Motor neuron (in vitro differentiated cells): ENCODE measurements around the gene IKZF3. TPM values are rescaled to one million over a fixed set of nuclear protein-coding genes. Genes with fewer than 3 reads are reported as not detected.

Source experiments
- ATAC-seq, 8 experiments: fragments of 200-7000 bp; cut with Tn5 transposase; replicated peaks in 6 of 8; 2 replicates each; pipeline ENCODE4 v1.8.0; 2021; ENCODE audit warnings: mild to moderate bottlenecking in 8 of 8, moderate library complexity in 8 of 8
- H3K27ac ChIP-seq, 2 donors: fragments of 250-450 bp; sonication (Bioruptor Pico); 2 replicates each; pipeline ENCODE4 v1.9.0; 2021; ENCODE audit warnings: antibody characterized with exemption in 2 of 2, mild to moderate bottlenecking in 2 of 2, moderate library complexity in 1 of 2
- H3K4me1 ChIP-seq, 2 donors: fragments of 250-450 bp; sonication (Bioruptor Pico); replicated peaks in 1 of 2; 2 replicates each; pipeline ENCODE4 v1.6.1; 2021; ENCODE audit warnings: antibody characterized with exemption in 2 of 2, mild to moderate bottlenecking in 2 of 2, moderate library complexity in 1 of 2
- H3K4me3 ChIP-seq, 5 donors: fragments of 250-450 bp; sonication (Bioruptor Pico); 2 replicates each; pipeline ENCODE4 v1.9.0; 2021; ENCODE audit warnings: antibody characterized with exemption in 5 of 5, mild to moderate bottlenecking in 5 of 5, moderate library complexity in 4 of 5
- WGBS, 10 experiments: fragments of 450-650 bp; shearing (Covaris generic); methylation state at CpG; one replicate each; pipeline ENCODE4 v1.0.0; 2022; 5-methylcytosine and 5-hydroxymethylcytosine counted together
- in situ Hi-C, 9 experiments: fragments of 400-800 bp; cut with MboI; loops; one replicate each; pipeline ENCODE4 v1.15.0; 2021; ENCODE audit warnings: low sequenced_read_pairs in 9 of 9, low pct_unique_long_range_greater_than_20kb in 2 of 9; ENCODE audit not compliant: unreplicated experiment in 9 of 9
- total RNA-seq, 8 experiments: library from RNA; unstranded; fragments of 300-600 nt; gene quantifications; 2 replicates each; pipeline versions ENCODE4 v1.2.3 to v1.2.4, GENCODE V29; 2022

The IKZF3 gene
- total RNA-seq, 8 experiments from 2014 or later, result under 0.01 to 1.7 (median 0.19) TPM; not detected in 1

DNA sequence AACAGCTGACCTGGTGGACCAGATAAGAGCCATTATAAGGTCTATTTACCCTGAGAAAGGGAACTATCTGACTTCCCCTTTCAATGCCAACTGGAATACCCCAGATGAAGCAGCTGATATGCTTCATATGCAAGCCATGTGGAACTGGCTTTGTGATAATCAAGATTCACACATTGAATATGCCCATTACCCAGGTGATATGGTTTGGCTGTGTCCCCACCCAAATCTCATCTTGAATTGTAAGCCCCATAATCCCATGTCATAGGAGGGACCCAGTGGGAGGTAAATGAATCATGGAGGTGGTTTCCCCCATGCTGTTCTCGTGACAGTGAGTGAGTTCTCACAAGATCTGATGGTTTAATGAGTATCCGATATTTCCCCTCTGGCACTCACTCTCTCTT is 42.1 kb downstream of the IKZF3 start:
- WGBS, 10 experiments, result 0 to 100% (median 84%) methylated on average over 1 to 2 of the region's 2 CpGs; no CpG with 5 or more reads in 4 of the 10 experiments
- ATAC-seq, result no peak
- in situ Hi-C loops, result no loop called here

DNA sequence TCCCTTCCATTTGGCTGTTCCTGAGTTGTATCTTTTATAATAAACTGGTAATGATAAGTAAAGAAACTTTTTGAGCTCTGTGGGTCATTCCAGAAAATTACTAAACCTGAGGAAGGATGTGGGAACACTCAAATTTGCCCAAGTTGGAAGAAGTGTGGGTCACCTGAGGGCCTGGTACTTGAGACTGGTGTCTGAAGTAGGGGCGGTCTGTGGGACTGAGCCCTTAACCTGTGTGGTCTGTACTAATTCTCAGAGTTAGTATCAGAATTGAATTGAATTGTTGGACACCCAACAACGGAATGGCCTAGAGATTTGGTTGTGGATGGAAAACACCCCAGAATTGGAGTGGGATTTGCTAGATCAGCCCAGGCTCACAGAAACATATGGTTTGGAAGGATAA is 43.1 kb downstream of the IKZF3 start:
- no peak for ATAC-seq
- 50 to 100% (median 80%) methylated on average over 1 to 2 of the region's 2 CpGs; no CpG with 5 or more reads in 5 of the 10 experiments for WGBS, 10 experiments
- in situ Hi-C loops, result no loop called here
- no peak overlapping the region for H3K27ac ChIP-seq
- H3K4me1 ChIP-seq, result no peaks in the 10 kb centered on the region
- no peak overlapping the region for H3K4me3 ChIP-seq

More for the DNA sequence above, 42.1 kb downstream of the IKZF3 start:
- H3K4me3 ChIP-seq, result no peak overlapping the region
- H3K4me1 ChIP-seq, result no peaks in the 10 kb centered on the region
- no peak overlapping the region for H3K27ac ChIP-seq

DNA sequence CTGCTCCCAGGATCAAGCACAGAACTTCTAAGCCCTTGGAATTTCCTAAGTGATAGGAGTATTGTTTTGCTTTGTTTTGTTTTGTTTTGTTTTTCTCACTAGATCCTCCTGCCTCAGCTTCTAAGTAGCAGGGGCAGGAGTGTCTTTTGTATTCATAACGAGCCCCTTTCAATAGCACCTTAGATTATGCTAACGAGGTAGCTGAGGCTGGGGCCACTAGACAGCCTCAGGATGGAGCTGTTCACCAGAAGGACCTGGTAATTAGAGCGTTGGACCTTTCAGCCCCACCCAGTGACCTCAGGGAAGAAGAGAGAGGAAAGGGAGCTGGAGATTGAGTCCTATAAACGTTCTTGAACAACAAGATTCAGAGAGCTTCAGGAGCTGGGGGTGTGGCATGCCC is 43.6 kb downstream of the IKZF3 start:
- 0 to 64% (median 26%) methylated on average over 1 to 4 of the region's 4 CpGs; no CpG with 5 or more reads in 1 of the 10 experiments for WGBS, 10 experiments
- Histone ChIP-seq H3K4me1 (no peaks in the 10 kb centered on the region), H3K27ac (no peak overlapping the region), H3K4me3 (no peak overlapping the region)
- peak in 3 of 8 experiments; percentile 33 to 55 (median 46) for ATAC-seq
- in situ Hi-C loops, result no loop called here

DNA sequence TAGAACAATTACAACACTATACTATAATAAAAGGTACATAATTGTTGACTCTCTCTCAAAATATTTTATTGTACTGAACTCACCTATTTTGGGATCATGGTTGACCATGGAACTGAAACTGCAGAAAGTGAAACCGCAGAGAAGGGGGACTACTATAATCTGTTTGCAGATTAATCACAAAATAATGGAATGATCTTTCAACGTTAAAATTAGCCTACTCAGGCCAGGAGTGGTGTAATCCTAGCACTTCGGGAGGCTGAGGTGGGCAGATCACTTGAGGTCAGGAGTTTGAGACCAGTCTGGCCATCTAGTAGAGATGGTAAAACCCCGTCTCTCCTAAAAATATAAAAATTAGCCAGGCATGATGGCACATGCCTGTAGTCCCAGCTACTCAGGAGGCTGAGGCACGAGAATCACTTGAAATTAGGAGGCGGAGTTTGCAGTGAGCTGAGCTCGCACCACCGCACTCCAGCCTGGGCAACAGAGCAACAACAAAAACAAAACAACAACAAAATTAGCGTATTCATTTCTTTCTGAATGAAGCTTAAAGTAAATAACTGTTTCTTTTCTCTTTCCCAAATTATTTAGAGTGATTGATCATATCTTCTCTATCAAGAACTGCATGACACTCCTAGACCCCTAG is 45.6 kb downstream of the IKZF3 start:
- no peak overlapping the region for H3K4me3 ChIP-seq
- 50 to 96% (median 78%) methylated on average over 3 to 9 of the region's 9 CpGs for WGBS, 10 experiments

DNA sequence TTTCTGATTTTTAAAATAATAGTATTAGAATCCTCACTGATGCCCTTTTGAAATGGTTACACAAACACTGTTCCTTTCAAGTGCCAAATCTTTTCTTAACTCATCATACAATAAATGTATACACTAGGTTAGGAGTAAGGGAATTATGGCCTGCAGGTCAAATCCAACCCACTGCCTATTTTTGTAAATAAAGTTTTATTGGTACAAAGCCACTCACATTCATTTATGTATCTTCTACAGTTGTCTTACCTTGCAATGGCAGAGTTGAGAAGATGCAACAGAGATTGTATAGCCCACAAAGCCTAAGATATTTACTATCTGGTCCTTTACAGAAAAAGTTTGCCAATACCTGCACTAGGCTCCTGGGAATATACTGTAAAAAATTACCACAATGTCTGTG is 47.8 kb downstream of the IKZF3 start:
- in situ Hi-C loops, result no loop called here
- H3K4me3 ChIP-seq, result no peak overlapping the region
- no peak overlapping the region for H3K27ac ChIP-seq
- no peaks in the 10 kb centered on the region for H3K4me1 ChIP-seq
- ATAC-seq, result no peak

More for the DNA sequence above, 45.6 kb downstream of the IKZF3 start:
- Histone ChIP-seq H3K27ac (no peak overlapping the region), H3K4me1 (no peaks in the 10 kb centered on the region)
- in situ Hi-C loops, result no loop called here
- ATAC-seq, result no peak

DNA sequence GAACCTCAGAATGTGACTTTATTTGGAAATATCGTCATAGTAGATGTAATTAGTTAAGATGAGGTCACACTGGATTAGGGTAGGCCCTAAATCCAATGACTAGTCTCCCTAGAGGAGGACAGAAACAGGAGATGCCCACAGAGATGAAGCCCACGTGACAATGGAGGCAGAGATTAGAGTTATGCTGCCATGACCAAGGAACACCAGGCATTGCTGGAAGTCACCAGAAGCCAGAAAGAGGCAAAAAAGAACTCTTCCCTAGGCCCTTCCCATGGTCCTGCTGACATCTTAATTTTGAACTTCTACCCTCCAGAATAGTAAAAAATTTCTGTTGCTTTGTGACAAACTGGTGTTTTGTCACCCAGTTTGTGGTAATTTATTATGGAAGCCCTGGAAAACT is 49.6 kb downstream of the IKZF3 start:
- in situ Hi-C loops, result no loop called here
- ATAC-seq, result no peak
- WGBS, 10 experiments, result 0 to 100% (median 80%) methylated on average over 1 to 2 of the region's 2 CpGs; no CpG with 5 or more reads in 2 of the 10 experiments
- H3K27ac ChIP-seq, result no peak overlapping the region
- H3K4me1 ChIP-seq, result no peaks in the 10 kb centered on the region
- no peak overlapping the region for H3K4me3 ChIP-seq

DNA sequence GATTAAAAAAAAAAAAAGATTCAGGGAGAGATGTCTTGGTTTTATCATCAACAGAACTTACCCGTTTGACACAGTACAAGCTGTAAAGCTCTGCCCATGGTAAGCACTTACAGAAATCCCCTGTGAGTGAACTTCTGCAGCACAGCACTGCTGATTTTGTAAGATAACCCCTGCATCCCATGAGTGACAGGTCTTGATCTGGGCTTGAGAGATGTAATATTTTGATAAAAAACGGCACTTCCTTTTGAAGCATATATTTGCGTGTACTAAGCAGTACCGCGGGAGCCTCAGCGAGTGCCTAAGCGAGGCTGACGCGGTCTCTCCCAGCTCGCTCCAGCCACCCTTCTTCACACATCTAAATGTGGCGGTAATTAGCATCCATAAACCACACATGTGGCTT is 50.5 kb downstream of the IKZF3 start:
- H3K4me1 ChIP-seq, result no peaks in the 10 kb centered on the region
- H3K4me3 ChIP-seq, result no peak overlapping the region
- no peak overlapping the region for H3K27ac ChIP-seq
- in situ Hi-C loops, result no loop called here
- ATAC-seq, result no peak
- 25 to 100% (median 87%) methylated on average over 1 to 11 of the region's 11 CpGs for WGBS, 10 experiments

DNA sequence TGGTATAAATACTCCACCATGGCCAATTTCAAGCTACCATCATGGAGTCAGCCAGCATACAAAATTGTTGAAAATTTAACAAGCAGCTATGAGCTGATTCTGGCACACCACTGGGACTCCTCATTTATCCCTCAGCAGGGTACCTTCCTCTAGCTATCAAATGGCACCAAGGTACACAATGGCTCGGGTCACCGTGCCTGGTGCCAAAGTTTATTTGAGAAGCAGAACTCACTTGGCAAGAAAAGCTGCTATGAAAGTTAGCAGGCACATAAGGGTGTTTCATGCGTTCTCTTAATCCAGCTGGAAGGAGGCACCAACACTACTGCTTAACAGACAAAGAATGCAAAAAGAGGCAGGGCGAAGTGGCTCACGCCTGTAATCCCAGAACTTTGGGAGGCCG is 51.6 kb downstream of the IKZF3 start:
- ATAC-seq, result no peak
- WGBS, 10 experiments, result 40 to 90% (median 83%) methylated on average over 1 to 3 of the region's 6 CpGs; no CpG with 5 or more reads in 1 of the 10 experiments

DNA sequence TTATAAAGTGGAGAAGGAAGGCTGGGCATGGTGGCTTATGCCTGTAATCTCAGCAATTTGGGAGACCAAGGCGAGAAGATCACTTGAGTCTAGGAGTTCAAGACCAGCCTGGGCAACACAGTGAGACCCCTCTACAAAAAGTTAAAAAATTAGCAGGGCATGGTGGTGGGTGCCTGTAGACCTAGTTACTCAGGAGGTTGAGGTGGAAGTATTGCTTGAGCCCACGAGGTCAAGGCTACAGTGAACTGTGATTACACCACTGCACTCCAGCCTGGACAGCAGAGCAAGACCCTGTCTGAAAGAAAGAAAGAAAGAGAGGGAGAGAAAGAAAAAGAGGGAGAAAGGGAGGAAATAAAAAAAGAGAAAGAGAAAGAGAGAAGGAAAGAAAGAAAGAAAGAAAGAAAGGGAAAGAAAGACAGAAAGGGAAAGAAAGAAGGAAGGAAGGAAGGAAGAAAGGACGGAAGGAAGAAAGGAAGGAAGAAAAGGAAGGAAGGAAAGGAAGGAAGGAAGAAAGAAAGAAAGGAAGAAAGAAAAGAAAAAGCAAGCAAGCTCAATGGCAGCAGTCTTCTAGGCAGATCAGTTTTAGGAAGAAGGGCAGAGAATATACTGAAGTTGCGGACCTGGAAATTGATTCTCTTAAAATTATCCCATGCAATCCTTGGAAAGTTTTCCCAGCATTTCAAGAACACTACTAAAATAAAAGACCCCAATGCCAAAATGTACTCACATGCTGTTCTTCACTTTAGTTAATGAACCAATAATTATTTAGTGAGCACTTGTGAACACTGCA is 53.0 kb downstream of the IKZF3 start:
- Histone ChIP-seq H3K4me3 (no peak overlapping the region), H3K27ac (no peak overlapping the region), H3K4me1 (no peaks in the 10 kb centered on the region)
- no peak for ATAC-seq
- WGBS, 10 experiments, result 39 to 83% (median 61%) methylated on average over 2 to 4 of the region's 4 CpGs
- in situ Hi-C loops, result no loop called here

More for the DNA sequence above, 51.6 kb downstream of the IKZF3 start:
- Histone ChIP-seq H3K27ac (no peak overlapping the region), H3K4me1 (no peaks in the 10 kb centered on the region), H3K4me3 (no peak overlapping the region)
- in situ Hi-C loops, result no loop called here

DNA sequence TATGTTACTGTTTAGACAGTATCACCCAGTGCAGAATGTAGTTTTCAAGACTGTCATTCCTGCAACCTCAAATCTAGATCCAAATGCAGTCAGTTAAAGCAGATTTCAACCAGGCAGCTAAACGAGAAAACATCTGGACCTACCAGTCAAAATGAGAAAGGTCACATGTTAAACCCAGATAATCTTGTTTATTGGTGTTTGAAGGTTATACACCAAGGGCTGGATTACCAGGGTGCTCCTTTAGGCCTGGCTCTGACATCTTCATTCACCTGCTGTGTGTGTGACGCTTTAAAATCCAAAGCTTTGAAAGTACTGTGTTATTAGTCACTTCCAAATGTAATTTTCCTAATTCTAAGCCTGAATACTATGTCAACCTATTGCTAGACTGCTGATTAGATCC is 54.9 kb downstream of the IKZF3 start:
- ATAC-seq, result no peak
- Histone ChIP-seq H3K4me1 (no peaks in the 10 kb centered on the region), H3K27ac (no peak overlapping the region), H3K4me3 (no peak overlapping the region)
- in situ Hi-C loops, result no loop called here
- WGBS, 10 experiments, result 10 to 100% (median 57%) methylated on average over 1 to 2 of the region's 2 CpGs; no CpG with 5 or more reads in 1 of the 10 experiments

DNA sequence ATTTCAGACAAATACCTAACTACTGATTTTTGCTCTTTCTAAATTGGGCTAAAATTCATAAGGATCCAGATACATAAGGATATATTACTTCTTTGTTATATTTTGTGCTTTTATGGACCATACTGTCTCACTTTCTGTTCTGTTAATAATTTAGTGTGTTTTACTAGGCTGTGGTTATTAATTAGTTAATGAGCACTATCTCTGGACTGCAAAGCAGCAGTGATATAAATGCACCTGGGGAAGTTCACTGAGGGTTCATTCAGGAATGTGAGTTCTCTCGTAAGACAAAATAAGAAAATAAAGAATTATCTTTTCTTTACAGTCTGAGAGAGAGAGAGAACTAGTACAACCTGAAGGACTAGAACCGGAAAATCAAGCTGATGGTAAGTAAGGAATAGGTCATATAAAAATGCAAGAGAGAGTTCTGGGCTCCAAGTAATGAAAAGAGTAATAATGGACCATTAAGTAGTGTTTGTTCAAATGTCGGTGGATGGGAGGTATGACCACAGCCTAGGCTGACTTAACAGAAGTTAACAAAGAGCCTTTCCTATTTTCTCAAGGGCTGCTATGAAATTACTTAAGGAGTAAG is 55.6 kb downstream of the IKZF3 start:
- 29 to 92% (median 81%) methylated on average over 1 to 3 of the region's 3 CpGs; no CpG with 5 or more reads in 1 of the 10 experiments for WGBS, 10 experiments
- no peaks in the 10 kb centered on the region for H3K4me1 ChIP-seq
- in situ Hi-C loops, result no loop called here
- H3K4me3 ChIP-seq, result no peak overlapping the region
- H3K27ac ChIP-seq, result no peak overlapping the region
- no peak for ATAC-seq

DNA sequence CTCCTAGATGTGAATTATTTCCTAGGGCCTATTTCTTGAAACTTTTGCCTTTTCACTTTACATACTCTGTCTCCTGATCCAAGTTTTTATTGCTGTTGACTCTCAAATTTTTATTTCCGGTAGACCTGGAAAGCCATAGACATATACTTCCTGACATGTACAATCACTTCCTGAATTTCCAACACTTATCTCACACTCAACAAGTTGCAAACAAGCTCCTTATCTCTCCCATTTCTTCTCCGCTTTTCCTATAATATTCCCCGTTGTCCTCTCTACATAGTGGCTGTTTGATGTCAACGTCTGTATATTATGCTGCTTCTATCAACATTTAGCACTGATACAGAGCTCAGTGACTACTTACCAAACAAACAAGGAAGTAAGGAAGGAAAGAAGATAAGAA is 59.3 kb downstream of the IKZF3 start:
- H3K27ac ChIP-seq, result no peak overlapping the region
- no peaks in the 10 kb centered on the region for H3K4me1 ChIP-seq
- ATAC-seq, result no peak
- in situ Hi-C loops, result no loop called here
- 41 to 94% (median 77%) methylated on average over 3 to 4 of the region's 4 CpGs for WGBS, 10 experiments
- no peak overlapping the region for H3K4me3 ChIP-seq

DNA sequence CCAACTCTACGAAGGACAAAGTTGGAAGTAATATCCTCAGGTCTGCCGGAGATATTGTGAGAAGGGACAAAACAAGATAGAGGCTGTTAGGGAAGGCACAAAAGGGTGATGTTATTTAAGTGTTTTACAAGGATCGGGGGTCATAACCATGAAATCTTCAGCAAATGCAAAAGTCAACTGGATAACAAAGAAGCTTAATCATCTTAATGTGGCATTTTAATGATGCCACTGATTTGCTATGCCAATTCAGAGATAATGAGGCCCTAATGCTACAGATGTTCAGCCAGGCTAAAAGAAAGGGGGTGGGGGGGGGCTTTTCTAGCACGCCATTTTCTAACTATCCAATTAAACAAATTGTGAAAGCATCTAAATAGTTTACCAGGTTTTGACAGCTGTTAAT is 63.1 kb downstream of the IKZF3 start:
- in situ Hi-C loops, result no loop called here
- H3K4me3 ChIP-seq, result no peak overlapping the region
- ATAC-seq, result no peak
- no peaks in the 10 kb centered on the region for H3K4me1 ChIP-seq
- no peak overlapping the region for H3K27ac ChIP-seq
- 22 to 90% (median 63%) methylated on average over 1 to 4 of the region's 4 CpGs for WGBS, 10 experiments
